ENCODE data around the gene KIN. TPM values are rescaled to one million over a fixed set of nuclear protein-coding genes. Genes with fewer than 3 reads are reported as not detected.

KIN gene
- total RNA-seq, 1 experiment from 2014 or later = 15.0 TPM

- Mint-ChIP-seq H3K9me3 (ENCODE audit: low read depth, unreplicated experiment) (no peaks in the 10 kb centered on the region), H3K36me3 (ENCODE audit: insufficient read depth, unreplicated experiment) (peaks cover 5% of the 10 kb centered on the region), H3K27ac (ENCODE audit: unreplicated experiment) (peak overlapping the region; percentile 54), H3K27me3 (ENCODE audit: unreplicated experiment) (no peaks in the 10 kb centered on the region), H3K4me1 (ENCODE audit: low read depth, unreplicated experiment) (peaks cover 65% of the 10 kb centered on the region), H3K4me3 (ENCODE audit: low read depth, unreplicated experiment) (no peak overlapping the region)
- DNase-seq = no peak
- TF ChIP-seq, protein P1, sequence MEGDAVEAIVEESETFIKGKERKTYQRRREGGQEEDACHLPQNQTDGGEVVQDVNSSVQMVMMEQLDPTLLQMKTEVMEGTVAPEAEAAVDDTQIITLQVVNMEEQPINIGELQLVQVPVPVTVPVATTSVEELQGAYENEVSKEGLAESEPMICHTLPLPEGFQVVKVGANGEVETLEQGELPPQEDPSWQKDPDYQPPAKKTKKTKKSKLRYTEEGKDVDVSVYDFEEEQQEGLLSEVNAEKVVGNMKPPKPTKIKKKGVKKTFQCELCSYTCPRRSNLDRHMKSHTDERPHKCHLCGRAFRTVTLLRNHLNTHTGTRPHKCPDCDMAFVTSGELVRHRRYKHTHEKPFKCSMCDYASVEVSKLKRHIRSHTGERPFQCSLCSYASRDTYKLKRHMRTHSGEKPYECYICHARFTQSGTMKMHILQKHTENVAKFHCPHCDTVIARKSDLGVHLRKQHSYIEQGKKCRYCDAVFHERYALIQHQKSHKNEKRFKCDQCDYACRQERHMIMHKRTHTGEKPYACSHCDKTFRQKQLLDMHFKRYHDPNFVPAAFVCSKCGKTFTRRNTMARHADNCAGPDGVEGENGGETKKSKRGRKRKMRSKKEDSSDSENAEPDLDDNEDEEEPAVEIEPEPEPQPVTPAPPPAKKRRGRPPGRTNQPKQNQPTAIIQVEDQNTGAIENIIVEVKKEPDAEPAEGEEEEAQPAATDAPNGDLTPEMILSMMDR (IDR thresholded peaks at IDR 0.05; ENCODE audit: unreplicated experiment) = no peak
- CTCF ChIA-PET = interaction anchor here (1.0 to 1.1 kb wide), 2 partner anchors 14 to 176 kb away, joined by 3 to 15 read pairs; no protein-coding TSS in a partner anchor
- intact Hi-C loops (cut with micrococcal nuclease; ENCODE audit: unreplicated experiment) = no loop called here
- no TSS peak for BruUV-seq (replicated peaks)
These were observed 86.5 kb downstream of the KIN start for GRCh38 chr10:7701158-7701742.

Other genes starting within 250 kb of the KIN start
- gene ITIH5, start 121.0 kb downstream of the KIN start, total RNA-seq (2022) = 2.0 and 5.2 TPM in 2 replicates
- 1.1 and 1.7 TPM in 2 replicates for gene ITIH2, start 84.7 kb downstream of the KIN start, total RNA-seq (2022)
- 312 and 373 TPM in 2 replicates for gene ATP5F1C, start 184 bp upstream of the KIN start, total RNA-seq (2022)
- gene TAF3, start 30.5 kb upstream of the KIN start, total RNA-seq (2022) = 12.7 and 14.5 TPM in 2 replicates